OCI-LY7 (cell line): Measurements from ENCODE around the gene CRADD.

ENCODE experiments used
- EZH2phosphoT487 ChIP-seq: fragments of 200-600 bp; sonication (generic); IDR thresholded peaks from 2 replicates; pipeline ENCODE4 v1.6.1; 2018; ENCODE audit warnings: low read depth, borderline replicate concordance, mild to moderate bottlenecking, mixed run types, antibody characterized with exemption, low read length, moderate library complexity, mixed read lengths
- TF ChIP-seq, protein P1 (sequence below): fragments of 200-600 bp; sonication (generic); conservative IDR thresholded peaks from 2 replicates; pipeline ENCODE4 v1.5.1; 2014; ENCODE audit warnings: mild to moderate bottlenecking, antibody characterized with exemption, low read length, moderate library complexity, mixed read lengths

GRCh38 chr12:93734784-93735183, 57.6 kb downstream of the CRADD start:
- TF ChIP-seq, protein P1, sequence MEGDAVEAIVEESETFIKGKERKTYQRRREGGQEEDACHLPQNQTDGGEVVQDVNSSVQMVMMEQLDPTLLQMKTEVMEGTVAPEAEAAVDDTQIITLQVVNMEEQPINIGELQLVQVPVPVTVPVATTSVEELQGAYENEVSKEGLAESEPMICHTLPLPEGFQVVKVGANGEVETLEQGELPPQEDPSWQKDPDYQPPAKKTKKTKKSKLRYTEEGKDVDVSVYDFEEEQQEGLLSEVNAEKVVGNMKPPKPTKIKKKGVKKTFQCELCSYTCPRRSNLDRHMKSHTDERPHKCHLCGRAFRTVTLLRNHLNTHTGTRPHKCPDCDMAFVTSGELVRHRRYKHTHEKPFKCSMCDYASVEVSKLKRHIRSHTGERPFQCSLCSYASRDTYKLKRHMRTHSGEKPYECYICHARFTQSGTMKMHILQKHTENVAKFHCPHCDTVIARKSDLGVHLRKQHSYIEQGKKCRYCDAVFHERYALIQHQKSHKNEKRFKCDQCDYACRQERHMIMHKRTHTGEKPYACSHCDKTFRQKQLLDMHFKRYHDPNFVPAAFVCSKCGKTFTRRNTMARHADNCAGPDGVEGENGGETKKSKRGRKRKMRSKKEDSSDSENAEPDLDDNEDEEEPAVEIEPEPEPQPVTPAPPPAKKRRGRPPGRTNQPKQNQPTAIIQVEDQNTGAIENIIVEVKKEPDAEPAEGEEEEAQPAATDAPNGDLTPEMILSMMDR = no peak
- no peak for TF ChIP-seq EZH2phosphoT487
